PC-9 (cell line): Measurements from ENCODE around the gene FGF22. TPM values are rescaled to one million over a fixed set of nuclear protein-coding genes. Genes with fewer than 3 reads are reported as not detected.

Experiments
- BruUV-seq: library from RNA; stranded (reverse); fragments of 400-500 nt; replicated peaks from 2 replicates; lab custom pipeline; 2021; lab: Mats Ljungman, UMichigan
- CTCF ChIA-PET: fragments of 300-600 bp; sonication (Branson Sonifier 250); formaldehyde crosslinking; loops from one replicate; lab custom pipeline; 2022; ENCODE audit warnings: antibody characterized with exemption; lab: Charles Lee
- POLR2A ChIA-PET: fragments of 300-600 bp; sonication (Branson Sonifier 250); formaldehyde crosslinking; loops from one replicate; lab custom pipeline; 2022; ENCODE audit warnings: antibody characterized with exemption; ENCODE audit not compliant: unreplicated experiment; lab: Charles Lee
- DNase-seq, 2 experiments: peaks; one replicate each; pipeline versions ENCODE4 v3.0.0 to v3.0.0-alpha.2; 2015 to 2022; ENCODE audit warnings: mixed read lengths in 1 of 2
- H2AFZ ChIP-seq: fragments of 200-600 bp; sonication (generic); 2 replicates; pipeline ENCODE4 v1.8.1; 2017; ENCODE audit warnings: antibody characterized with exemption
- H3F3A ChIP-seq: fragments of 200-600 bp; sonication (generic); 2 replicates; pipeline ENCODE4 v1.8.1; 2017; ENCODE audit warnings: antibody characterized with exemption, mild to moderate bottlenecking, low read depth; ENCODE audit not compliant: insufficient read depth
- H3K27ac ChIP-seq: fragments of 200-600 bp; sonication (generic); 2 replicates; pipeline ENCODE4 v1.6.1; 2016; ENCODE audit warnings: mixed run types
- H3K27me3 ChIP-seq: fragments of 200-600 bp; sonication (generic); 2 replicates; pipeline ENCODE4 v1.6.1; 2016; ENCODE audit warnings: low read depth, mixed run types; ENCODE audit not compliant: insufficient read depth
- H3K36me3 ChIP-seq: fragments of 200-600 bp; sonication (generic); 2 replicates; pipeline ENCODE4 v1.6.1; 2016; ENCODE audit warnings: low read depth, mixed run types
- H3K4me1 ChIP-seq: fragments of 200-600 bp; sonication (generic); replicated peaks from 2 replicates; pipeline ENCODE4 v1.6.1; 2016; ENCODE audit warnings: mixed run types; ENCODE audit not compliant: insufficient read depth
- H3K4me2 ChIP-seq: fragments of 200-600 bp; sonication (generic); 2 replicates; pipeline ENCODE4 v1.6.1; 2017; ENCODE audit warnings: mixed run types
- H3K4me3 ChIP-seq: fragments of 200-600 bp; sonication (generic); 2 replicates; pipeline ENCODE4 v1.6.1; 2016; ENCODE audit warnings: mixed run types
- H3K79me2 ChIP-seq: fragments of 200-600 bp; sonication (generic); 2 replicates; pipeline ENCODE4 v1.6.1; 2017; ENCODE audit warnings: low read depth, mixed run types
- H3K9me2 ChIP-seq: fragments of 200-600 bp; sonication (generic); 2 replicates; pipeline ENCODE4 v1.8.1; 2017; ENCODE audit warnings: mild to moderate bottlenecking; ENCODE audit not compliant: insufficient read depth
- H3K9me3 ChIP-seq: fragments of 200-600 bp; sonication (generic); 2 replicates; pipeline ENCODE4 v1.8.1; 2016; ENCODE audit warnings: low read depth; ENCODE audit not compliant: insufficient read depth
- H4K20me1 ChIP-seq: fragments of 200-600 bp; sonication (generic); 2 replicates; pipeline ENCODE4 v1.8.1; 2017; ENCODE audit not compliant: insufficient read depth
- CTCF ChIP-seq: fragments of 200-600 bp; sonication (generic); conservative IDR thresholded peaks from 2 replicates; pipeline ENCODE4 v1.6.1; 2017; ENCODE audit warnings: mixed run types, antibody characterized with exemption, mild to moderate bottlenecking, moderate library complexity
- EZH2 ChIP-seq: fragments of 200-600 bp; sonication (generic); IDR thresholded peaks from 2 replicates; pipeline ENCODE4 v1.8.0; 2017; ENCODE audit warnings: antibody characterized with exemption, low read depth
- intact Hi-C: fragments of 100-400 bp; cut with micrococcal nuclease; formaldehyde crosslinking; loops from one replicate; pipeline ENCODE4 v1.10.0; 2022; ENCODE audit not compliant: unreplicated experiment
- total RNA-seq: library from RNA; stranded (reverse); gene quantifications from 2 replicates; pipeline ENCODE4 v1.2.3, GENCODE V29; 2021

Gene FGF22
- total RNA-seq, 1 experiment from 2014 or later: not detected

- intact Hi-C loops: no loop called here
- TF ChIP-seq CTCF (no peak), EZH2 (no peak)
- H3K27ac ChIP-seq: no peak overlapping the region
- peaks cover 8% of the 10 kb centered on the region; the same call in 1 of the 2 replicates for H3F3A ChIP-seq
- H3K4me1 ChIP-seq: peaks cover 18% of the 10 kb centered on the region
- H3K4me3 ChIP-seq: no peak overlapping the region
- no peaks in the 10 kb centered on the region for H3K36me3 ChIP-seq
- no peaks in the 10 kb centered on the region for H3K27me3 ChIP-seq
- H3K4me2 ChIP-seq: peak overlapping the region; percentile 97; the same call in 1 of the 2 replicates
- no peak overlapping the region for H2AFZ ChIP-seq
- ChIA-PET POLR2A (no interaction called here), CTCF (no interaction called here)
- no peaks in the 10 kb centered on the region for H3K9me3 ChIP-seq
- BruUV-seq: no TSS peak
- peaks cover 7% of the 10 kb centered on the region for H4K20me1 ChIP-seq
- DNase-seq: peak in 1 of 2 experiments; percentile 27
- H3K9me2 ChIP-seq: no peaks in the 10 kb centered on the region
- H3K79me2 ChIP-seq: peaks cover 34% of the 10 kb centered on the region
These were observed 4.6 kb upstream of the FGF22 start for GRCh38 chr19:634975-635652.

- Histone ChIP-seq H3K9me2 (no peaks in the 10 kb centered on the region), H3K4me2 (peak overlapping the region; percentile 88), H3K4me1 (peaks cover 18% of the 10 kb centered on the region), H2AFZ (no peak overlapping the region), H3F3A (no peaks in the 10 kb centered on the region; the same call in 1 of the 2 replicates), H3K27ac (no peak overlapping the region), H3K27me3 (no peaks in the 10 kb centered on the region), H3K9me3 (no peaks in the 10 kb centered on the region), H3K79me2 (0 out of 2 replicates have a peak, but pooled peaks cover 6% of the 10 kb centered on the region), H3K36me3 (no peaks in the 10 kb centered on the region), H3K4me3 (peak overlapping the region; percentile 61; the same call in 1 of the 2 replicates), H4K20me1 (no peaks in the 10 kb centered on the region)
- intact Hi-C loops: no loop called here
- TF ChIP-seq CTCF (no peak), EZH2 (no peak)
- ChIA-PET POLR2A (no interaction called here), CTCF (no interaction called here)
- BruUV-seq: no TSS peak
- DNase-seq: no peak
These were observed 800 bp upstream of the FGF22 start for GRCh38 chr19:638906-639252.

GRCh38 chr19:640161-640558 is 481 bp downstream of the FGF22 start:
- H3K27me3 ChIP-seq: no peaks in the 10 kb centered on the region
- no TSS peak for BruUV-seq
- H3K36me3 ChIP-seq: no peaks in the 10 kb centered on the region
- no peaks in the 10 kb centered on the region; the same call in 1 of the 2 replicates for H3F3A ChIP-seq
- H4K20me1 ChIP-seq: no peaks in the 10 kb centered on the region
- ChIA-PET POLR2A (no interaction called here), CTCF (no interaction called here)
- H3K4me2 ChIP-seq: peak overlapping the region; percentile 68
- H3K9me3 ChIP-seq: no peaks in the 10 kb centered on the region
- no peak for TF ChIP-seq CTCF
- TF ChIP-seq EZH2: no peak
- DNase-seq: no peak
- no peaks in the 10 kb centered on the region for H3K9me2 ChIP-seq
- intact Hi-C loops: no loop called here
- no peak overlapping the region for H2AFZ ChIP-seq
- peak overlapping the region; percentile 42; the same call in 1 of the 2 replicates for H3K4me3 ChIP-seq
- H3K27ac ChIP-seq: no peak overlapping the region
- H3K4me1 ChIP-seq: peaks cover 10% of the 10 kb centered on the region
- no peaks in the 10 kb centered on the region for H3K79me2 ChIP-seq
